ENCODE measurements around the gene PGM1.

- TF ChIP-seq POLR2A (IDR thresholded peaks at IDR 0.05) = no peak
- TF ChIP-seq CTCF (IDR thresholded peaks at IDR 0.05) = no peak
Measured at GRCh38 chr1:63674865-63675419, 81.7 kb downstream of the PGM1 start.

Measured in thyroid gland (tissue), 4 donors.